GM21381 (cell line): Measurements from ENCODE around the gene ANKRD55.

Source experiments
- ATAC-seq: cut with Tn5 transposase; IDR thresholded peaks from one replicate; pipeline ENCODE4 v1.9.1; 2021; ENCODE audit warnings: mild to moderate bottlenecking, moderate library complexity; ENCODE audit not compliant: unreplicated experiment

The ANKRD55 gene

DNA sequence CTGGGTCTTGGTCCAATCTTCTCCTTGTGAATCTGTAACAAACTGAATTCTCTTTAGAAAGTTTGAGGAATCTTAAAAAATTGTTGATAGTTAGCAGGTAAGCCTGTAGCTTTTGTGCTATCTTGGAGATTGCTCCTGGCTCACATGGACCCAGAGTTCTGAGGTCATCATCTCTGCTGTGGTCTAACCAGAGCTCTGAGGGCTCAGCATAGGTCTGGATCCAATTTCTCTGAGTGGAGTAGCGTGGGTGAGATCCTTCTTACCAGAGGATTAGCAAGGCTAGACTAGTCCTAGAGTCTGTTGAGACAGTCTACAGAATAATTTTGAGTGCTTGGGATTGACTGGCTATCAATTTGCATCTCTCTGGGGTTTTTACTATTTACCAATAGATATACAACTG is 177.8 kb downstream of the ANKRD55 start:
- ATAC-seq, result no peak

DNA sequence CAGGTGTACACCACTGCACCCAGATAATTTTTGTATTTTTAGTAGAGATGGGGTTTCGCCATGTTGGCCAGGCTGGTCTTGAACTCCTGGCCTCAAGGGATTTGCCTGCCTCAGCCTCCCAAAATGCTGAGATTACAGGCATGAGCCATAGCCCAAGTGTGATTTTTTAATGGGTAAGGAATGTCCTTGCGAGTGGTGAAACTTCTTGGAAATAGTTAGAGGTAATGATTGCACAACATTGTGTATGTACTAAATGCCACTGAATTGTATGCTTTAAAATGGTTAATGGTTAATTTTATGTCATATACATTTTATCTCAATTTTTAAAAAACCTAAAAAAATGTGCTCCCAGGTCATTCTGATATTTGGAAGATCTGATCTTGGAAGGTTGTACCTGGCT is 178.5 kb downstream of the ANKRD55 start:
- no peak for ATAC-seq

DNA sequence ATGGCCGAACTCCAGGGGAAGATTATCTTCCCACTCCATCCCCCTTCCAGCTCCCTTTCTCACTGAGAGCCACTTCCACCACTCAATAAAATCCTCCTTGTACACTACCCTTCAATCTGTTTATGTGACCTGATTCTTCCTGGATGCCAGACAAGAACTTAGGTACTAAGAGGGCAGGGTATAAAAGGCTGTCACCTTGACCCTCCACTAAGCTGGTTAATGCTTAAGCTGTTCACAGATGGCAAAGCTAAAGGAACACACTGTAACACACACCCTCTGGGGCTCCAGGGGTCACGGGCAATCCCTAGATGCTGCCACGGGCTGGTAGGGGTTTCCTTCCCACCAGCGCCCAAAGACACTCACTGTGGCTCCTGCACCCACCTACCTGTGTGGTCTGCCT is 179.8 kb downstream of the ANKRD55 start:
- ATAC-seq, result no peak

DNA sequence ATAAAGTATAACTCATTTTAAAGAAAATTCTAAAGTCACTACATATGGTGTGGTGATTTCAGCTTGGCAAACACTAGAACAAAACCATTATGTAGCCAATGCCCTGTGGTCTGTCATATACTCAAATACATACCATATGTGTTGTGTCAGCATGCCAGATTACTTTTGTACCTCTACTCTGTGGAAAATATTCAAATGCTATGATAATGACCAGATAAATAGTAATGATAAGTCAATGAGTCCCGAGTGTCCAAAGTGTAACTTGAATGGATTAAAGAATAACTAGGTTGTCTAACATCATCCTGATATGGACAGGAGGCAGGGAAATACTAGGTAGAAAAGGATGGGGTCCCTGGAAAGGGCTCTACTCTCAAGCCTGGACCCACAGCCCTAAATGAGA is 180.4 kb downstream of the ANKRD55 start:
- ATAC-seq, result no peak

DNA sequence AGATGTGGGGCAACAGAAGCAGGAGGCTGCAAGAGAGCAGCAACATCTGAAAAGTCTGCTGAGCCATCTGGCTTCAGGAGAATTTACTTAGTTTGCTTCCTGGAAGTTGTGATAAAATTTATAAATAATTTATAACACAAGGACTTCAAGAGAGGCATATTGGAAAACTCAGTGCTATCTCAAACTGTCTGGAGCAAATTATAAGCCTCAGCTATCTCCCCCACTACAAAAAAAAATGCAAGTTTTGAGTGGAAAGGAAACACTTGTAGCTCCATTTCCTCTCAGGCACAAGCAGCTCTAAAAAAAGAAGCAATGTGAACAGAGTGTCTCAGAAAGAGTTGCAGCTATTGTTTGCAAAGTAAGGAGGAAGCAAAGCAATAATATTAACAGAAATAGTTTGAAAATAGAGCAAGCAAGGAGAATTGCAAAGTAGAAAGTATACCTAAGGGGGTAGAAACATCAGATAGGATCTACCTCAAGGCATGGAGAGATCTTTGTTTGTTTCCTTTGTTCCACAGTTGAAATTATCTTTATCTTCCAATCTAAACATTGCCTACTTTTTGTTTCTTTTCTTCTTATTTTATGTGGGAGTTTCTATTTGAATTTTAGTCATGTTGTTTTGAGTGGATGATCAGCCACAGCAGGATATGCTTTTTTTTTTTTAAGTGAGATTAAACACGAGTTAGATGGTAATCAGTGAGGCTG is 182.4 kb downstream of the ANKRD55 start:
- ATAC-seq, result no peak
